Esophagus (tissue), 2 donors: ENCODE measurements around the gene KCNA4. TPM values are rescaled to one million over a fixed set of nuclear protein-coding genes. Genes with fewer than 3 reads are reported as not detected.
"Not testable (repeated sequence)": the region's sequence is repeated elsewhere in the genome, so short reads cannot be mapped to it uniquely, and the experiment has no call there.

ENCODE experiments used
- H3K27ac ChIP-seq, 2 donors: one replicate each; pipeline ENCODE4 v1.5.1; 2013; ENCODE audit warnings: low read depth in 2 of 2, mild to moderate bottlenecking in 2 of 2, inconsistent platforms in 1 of 2, low read length in 1 of 2, moderate library complexity in 1 of 2
- H3K27me3 ChIP-seq, 2 donors: one replicate each; pipeline ENCODE4 v1.6.1; 2013; ENCODE audit warnings: low read length in 2 of 2, control low read depth in 1 of 2, mild to moderate bottlenecking in 1 of 2; ENCODE audit not compliant: insufficient read depth in 2 of 2, control insufficient read depth in 1 of 2
- H3K36me3 ChIP-seq, 2 donors: one replicate each; pipeline ENCODE4 v1.6.1; 2013; ENCODE audit warnings: low read length in 1 of 2; ENCODE audit not compliant: control insufficient read depth in 2 of 2, insufficient read depth in 2 of 2
- H3K4me1 ChIP-seq, 2 donors: one replicate each; pipeline ENCODE4 v1.6.1; 2013; ENCODE audit warnings: low read length in 1 of 2; ENCODE audit not compliant: control insufficient read depth in 2 of 2, insufficient read depth in 2 of 2
- H3K4me3 ChIP-seq, 2 donors: one replicate each; pipeline ENCODE4 v1.5.1; 2013; ENCODE audit warnings: low read length in 2 of 2, mild to moderate bottlenecking in 2 of 2, low read depth in 1 of 2, moderate library complexity in 1 of 2
- H3K9me3 ChIP-seq, 2 donors: one replicate each; pipeline ENCODE4 v1.6.1; 2013; ENCODE audit warnings: mild to moderate bottlenecking in 2 of 2, low read depth in 1 of 2, low read length in 1 of 2, moderate library complexity in 1 of 2; ENCODE audit not compliant: control insufficient read depth in 2 of 2, insufficient read depth in 1 of 2
- whole genome bisulfite sequencing, 2 donors: extraction: QIAGEN DNeasy Blood & Tissue Kit; methylation state at CpG; one replicate each; pipeline ENCODE4 v1.1.7; 2013; 5-methylcytosine and 5-hydroxymethylcytosine counted together
- polyA plus RNA-seq, 2 donors: library from polyadenylated mRNA; stranded (reverse); fragments of 200-250 nt; gene quantifications; one replicate each; pipeline ENCODE4 v1.2.3, GENCODE V29; 2013
- donor health status: healthy with polysubstance abuse.
- donor health status: Bipolar disorder and iron deficiency.

KCNA4 gene
- polyA plus RNA-seq, 2 donors, result not detected

DNA sequence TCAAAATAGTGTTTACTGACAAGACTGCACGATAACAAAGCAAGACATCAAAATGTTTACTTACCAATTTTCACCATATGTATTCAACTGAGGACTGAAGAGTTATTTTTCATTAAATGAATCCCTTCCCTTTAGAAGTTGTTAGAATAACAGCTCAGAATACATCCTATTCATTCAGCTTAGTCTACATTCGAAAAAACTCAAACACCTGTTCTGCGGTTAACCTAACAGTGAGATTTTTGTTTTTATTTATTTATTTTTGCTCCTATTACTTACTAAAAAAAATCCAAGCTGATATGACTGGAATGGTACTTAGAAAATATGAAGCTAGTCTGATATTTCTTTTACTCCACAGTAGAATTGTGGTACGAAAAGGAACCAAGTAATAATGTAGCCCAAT lies 10.0 kb downstream of the KCNA4 start:
- Histone ChIP-seq H3K27me3 (no peaks in the 10 kb centered on the region), H3K4me1 (no peaks in the 10 kb centered on the region), H3K27ac (no peak overlapping the region), H3K36me3 (no peaks in the 10 kb centered on the region), H3K9me3 (no peaks in the 10 kb centered on the region), H3K4me3 (no peak overlapping the region)
- WGBS, 2 donors, result 75% methylated on average over 4 of the region's 4 CpGs

DNA sequence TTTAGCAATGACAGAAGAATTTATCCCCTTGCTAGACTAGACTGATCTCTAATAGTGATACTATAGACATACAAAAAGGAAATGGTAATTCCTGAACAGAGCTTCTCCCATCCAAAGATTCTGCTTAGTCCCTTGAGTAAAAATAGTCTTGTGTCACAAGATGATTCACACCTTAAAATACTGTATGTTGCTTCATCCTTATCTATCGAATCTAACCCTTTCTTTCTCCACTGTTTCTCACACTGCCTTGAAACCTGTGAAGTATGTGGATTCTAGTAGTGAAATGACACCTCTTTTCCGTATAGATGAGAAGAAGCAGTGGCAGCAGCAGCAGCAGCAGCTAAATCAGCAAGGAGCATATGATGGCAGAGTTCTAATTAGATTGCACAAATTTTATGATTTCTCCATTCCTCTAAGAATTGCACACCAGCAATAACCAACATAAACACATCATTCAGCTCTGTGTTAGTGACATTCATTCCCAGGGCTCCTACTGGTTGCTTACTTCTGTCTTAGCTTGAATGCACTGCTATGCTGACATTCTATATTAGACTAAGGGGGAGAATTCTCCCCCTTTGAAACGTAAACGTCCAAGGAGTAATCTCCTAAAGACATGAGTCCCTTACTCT lies 14.6 kb downstream of the KCNA4 start:
- Histone ChIP-seq H3K9me3 (no peaks in the 10 kb centered on the region), H3K4me1 (no peaks in the 10 kb centered on the region), H3K4me3 (no peak overlapping the region), H3K27me3 (no peaks in the 10 kb centered on the region), H3K27ac (no peak overlapping the region), H3K36me3 (no peaks in the 10 kb centered on the region)
- WGBS, 2 donors, result 28 to 30% methylated on average over 4 of the region's 4 CpGs

DNA sequence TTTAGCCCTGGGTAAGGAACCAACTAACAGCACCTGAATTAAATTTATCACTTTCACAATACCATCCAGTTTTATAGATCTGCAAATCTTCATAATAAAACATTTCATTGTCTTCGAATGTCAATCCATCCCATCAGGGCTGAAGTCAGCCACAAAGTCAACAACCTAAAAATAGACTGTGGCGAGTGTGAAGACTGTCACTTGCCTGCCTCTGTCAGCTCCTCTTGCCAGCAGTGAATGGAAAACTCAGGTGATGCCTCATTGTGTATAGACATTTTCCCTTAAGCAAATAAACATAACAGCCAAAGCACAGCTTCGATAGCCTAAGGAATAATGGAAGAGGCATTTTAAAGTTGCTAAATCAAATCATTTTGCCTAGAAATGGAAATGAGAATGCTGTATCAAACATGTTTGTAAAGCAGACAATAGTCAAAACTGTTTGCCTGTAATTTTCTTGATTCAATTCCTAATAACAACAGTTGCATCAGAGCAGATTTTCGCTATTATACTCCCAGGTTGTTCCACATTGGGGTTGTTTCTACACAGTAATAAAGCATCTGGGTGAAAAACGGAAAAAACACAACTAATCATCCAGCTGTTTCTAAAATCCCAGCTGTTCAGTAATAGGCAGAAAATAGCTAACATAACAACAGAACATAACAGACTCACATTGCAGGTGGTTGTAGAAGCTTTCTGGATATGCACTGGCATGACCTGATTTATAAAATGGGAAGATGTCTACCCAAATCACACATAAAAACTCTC lies 15.7 kb downstream of the KCNA4 start:
- no peaks in the 10 kb centered on the region for H3K27me3 ChIP-seq
- H3K4me1 ChIP-seq, result no peaks in the 10 kb centered on the region
- no peaks in the 10 kb centered on the region for H3K36me3 ChIP-seq
- no peaks in the 10 kb centered on the region for H3K9me3 ChIP-seq
- no peak overlapping the region for H3K27ac ChIP-seq
- 41 to 42% methylated on average over 5 of the region's 5 CpGs for WGBS, 2 donors
- H3K4me3 ChIP-seq, result no peak overlapping the region

DNA sequence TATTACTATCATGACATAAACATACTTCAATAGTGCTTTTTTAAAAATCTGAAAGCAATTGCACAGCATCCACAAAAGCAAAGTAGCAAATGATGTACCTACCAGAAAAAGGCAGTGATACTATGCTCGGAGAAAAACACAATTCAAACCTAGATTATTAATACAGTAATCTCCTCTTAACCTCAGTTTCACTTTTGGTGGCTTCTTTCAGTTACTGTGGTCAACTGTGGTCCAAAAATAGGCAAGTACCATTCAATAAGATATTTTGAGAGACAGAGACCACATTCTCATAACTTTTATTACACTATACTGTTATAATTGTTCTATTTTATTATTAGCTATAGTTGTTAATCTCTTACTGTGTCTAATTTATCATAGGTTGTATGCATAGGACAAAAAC lies 20.8 kb downstream of the KCNA4 start:
- no peak overlapping the region for H3K4me3 ChIP-seq
- H3K36me3 ChIP-seq, result no peaks in the 10 kb centered on the region
- H3K27ac ChIP-seq, result no peak overlapping the region
- no peaks in the 10 kb centered on the region for H3K27me3 ChIP-seq
- 81 to 89% methylated on average over 1 of the region's 1 CpG for WGBS, 2 donors
- no peaks in the 10 kb centered on the region for H3K4me1 ChIP-seq
- no peaks in the 10 kb centered on the region for H3K9me3 ChIP-seq

DNA sequence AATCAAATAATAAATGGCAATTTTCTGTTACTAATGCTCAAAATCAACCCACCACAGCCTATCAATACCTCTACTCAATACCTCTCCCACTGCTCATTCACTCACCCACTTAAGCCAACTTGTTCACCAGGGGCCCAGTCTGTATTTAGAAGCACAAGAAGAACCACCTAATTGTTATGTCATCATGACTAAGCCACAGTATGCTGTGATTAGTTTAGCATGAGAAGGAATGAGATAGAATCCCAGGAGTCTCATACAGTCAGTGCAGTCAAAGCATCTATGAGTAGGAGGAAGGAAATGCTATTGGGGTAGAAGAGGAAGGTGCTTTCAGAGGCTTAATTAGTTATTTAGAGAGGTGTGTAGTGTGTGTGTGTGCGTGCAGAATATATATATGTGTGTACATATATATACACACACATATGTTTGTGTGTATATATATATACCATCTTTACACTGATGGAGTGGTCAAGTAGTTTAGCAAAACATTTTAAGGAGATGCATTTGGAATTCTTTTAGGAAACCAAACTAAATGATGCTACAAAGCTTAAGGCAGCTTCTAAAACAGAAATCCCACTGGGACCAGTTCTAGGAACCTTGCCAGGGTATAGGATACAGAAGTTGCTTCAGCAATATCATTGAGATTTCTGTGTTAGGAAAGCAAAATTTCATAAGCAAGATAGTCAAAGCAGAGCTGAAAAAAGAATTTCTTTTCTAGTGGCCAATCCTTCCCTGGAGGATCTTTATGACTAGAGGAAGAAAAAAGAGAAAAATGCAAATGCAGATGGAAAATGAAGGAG lies 27.5 kb downstream of the KCNA4 start:
- H3K27me3 ChIP-seq, result no peaks in the 10 kb centered on the region
- no peaks in the 10 kb centered on the region for H3K4me1 ChIP-seq
- H3K9me3 ChIP-seq, result no peaks in the 10 kb centered on the region
- H3K36me3 ChIP-seq, result no peaks in the 10 kb centered on the region
- no peak overlapping the region for H3K27ac ChIP-seq
- H3K4me3 ChIP-seq, result no peak overlapping the region
- 61 to 68% methylated on average over 1 of the region's 1 CpG for WGBS, 2 donors

DNA sequence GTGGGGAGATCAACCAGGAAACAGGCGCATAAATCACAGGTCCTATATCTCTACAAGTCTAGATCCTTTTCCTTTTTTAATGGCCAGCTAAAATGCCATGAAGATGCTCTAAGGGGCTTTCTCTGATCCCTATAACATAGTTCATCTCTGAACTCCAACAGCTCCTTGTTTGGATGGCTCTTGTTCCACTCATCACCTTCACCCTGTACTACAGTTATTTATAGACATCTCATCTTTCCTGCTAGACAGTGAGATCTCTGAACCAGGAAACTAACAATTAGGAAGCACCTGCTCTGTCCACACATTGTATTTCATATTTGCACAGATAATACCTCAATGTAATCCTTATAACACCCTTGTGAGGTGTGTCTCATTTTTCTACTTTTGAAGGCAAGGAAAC lies 31.6 kb downstream of the KCNA4 start:
- H3K4me3 ChIP-seq, result no peak overlapping the region
- no peaks in the 10 kb centered on the region for H3K4me1 ChIP-seq
- no peaks in the 10 kb centered on the region for H3K36me3 ChIP-seq
- H3K27ac ChIP-seq, result no peak overlapping the region
- no peaks in the 10 kb centered on the region for H3K27me3 ChIP-seq
- no peaks in the 10 kb centered on the region for H3K9me3 ChIP-seq
- WGBS, 2 donors, result 91 to 94% methylated on average over 1 of the region's 1 CpG

DNA sequence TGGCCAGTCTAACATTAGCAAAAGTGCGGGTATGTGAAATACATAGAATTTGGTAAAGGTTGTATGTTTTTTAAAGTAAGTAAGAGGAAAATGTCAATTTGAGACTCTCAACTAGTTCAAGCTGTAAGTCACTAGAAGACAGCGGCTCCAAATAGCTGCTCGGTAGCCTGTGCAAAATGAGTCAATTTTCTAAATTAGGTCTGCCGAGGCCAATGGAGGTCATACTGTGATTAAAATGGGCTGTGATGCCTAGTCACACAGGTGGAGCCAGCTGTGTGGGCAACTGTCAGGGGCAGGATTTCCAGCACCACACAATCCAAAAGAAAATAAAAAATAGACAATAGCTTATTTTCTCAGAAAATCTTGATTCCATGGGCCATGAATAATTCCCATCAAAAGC lies 32.3 kb downstream of the KCNA4 start:
- Histone ChIP-seq H3K4me3 (no peak overlapping the region), H3K9me3 (no peaks in the 10 kb centered on the region), H3K36me3 (no peaks in the 10 kb centered on the region), H3K4me1 (no peaks in the 10 kb centered on the region), H3K27me3 (no peaks in the 10 kb centered on the region), H3K27ac (no peak overlapping the region)
- 88 to 89% methylated on average over 4 of the region's 4 CpGs for WGBS, 2 donors

DNA sequence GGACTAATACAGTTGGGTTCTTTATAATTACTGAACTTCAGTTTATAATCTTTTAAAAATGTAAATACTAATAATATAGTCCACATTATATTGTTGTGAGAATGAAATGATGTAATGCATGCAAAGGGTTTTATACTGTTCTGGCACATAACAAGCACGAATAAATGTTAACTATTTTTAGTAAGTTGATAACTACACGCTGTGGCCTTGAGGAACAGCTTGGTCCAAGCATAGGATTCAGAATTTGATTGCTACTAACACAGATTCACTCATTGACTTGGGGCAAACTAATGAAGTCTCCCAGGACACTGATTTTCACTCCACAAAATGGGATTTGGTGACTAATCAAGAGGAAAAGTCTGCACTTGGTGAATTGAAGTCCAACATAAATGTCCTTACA lies 38.3 kb downstream of the KCNA4 start:
- H3K27ac ChIP-seq, result no peak overlapping the region
- no peaks in the 10 kb centered on the region for H3K9me3 ChIP-seq
- H3K4me3 ChIP-seq, result no peak overlapping the region
- WGBS, 2 donors, result 58 to 68% methylated on average over 2 of the region's 2 CpGs
- no peaks in the 10 kb centered on the region for H3K36me3 ChIP-seq
- H3K4me1 ChIP-seq, result no peaks in the 10 kb centered on the region
- H3K27me3 ChIP-seq, result no peaks in the 10 kb centered on the region

DNA sequence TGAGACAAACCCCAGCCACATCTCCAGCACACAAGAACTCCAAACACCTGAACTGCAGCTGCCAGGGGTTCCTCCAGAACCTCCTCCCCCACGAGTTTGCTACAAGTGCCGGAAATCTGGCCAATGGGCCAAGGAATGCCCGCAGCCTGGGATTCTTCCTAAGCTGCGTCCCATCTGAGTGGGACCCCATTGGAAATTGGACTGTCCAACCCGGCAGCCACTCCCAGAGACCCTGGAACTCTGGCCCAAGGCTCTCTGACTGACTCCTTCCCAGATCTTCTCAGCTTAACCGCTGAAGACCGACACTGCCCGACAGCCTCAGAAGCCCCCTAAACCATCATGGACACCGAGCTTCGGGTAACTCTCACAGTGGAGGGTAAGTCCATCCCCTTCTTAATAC lies 41.2 kb downstream of the KCNA4 start:
- H3K36me3 ChIP-seq, H3K4me3 ChIP-seq, H3K9me3 ChIP-seq, H3K4me1 ChIP-seq, H3K27me3 ChIP-seq, H3K27ac ChIP-seq: not testable (repeated sequence)
- 87 to 93% methylated on average over 10 of the region's 10 CpGs for WGBS, 2 donors
